ENCODE measurements around the gene TUBGCP6. TPM values are rescaled to one million over a fixed set of nuclear protein-coding genes. Genes with fewer than 3 reads are reported as not detected.

The TUBGCP6 gene
- total RNA-seq, 1 donor from 2014 or later = 18.2 TPM

DNA sequence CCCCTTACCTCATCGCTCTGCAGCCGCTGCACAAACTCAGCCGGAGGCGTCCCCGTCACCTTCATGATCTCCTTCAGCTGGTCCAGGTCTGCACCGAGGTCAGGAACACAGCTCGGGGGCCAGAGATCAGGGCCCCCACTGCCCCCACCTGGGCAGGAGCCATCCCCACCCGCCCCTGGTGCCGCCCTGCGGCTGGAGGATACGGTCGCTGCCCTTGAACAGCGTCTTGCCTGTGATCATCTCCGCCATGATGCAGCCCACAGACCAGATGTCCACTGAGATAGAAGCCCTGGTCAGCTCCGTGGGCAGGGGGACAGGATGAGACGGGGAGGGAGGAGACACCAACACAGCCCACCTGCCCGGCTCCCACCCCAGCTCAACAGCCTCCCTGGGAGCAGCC, 10.8 kb upstream of the TUBGCP6 start:
- TF ChIP-seq, protein P1, sequence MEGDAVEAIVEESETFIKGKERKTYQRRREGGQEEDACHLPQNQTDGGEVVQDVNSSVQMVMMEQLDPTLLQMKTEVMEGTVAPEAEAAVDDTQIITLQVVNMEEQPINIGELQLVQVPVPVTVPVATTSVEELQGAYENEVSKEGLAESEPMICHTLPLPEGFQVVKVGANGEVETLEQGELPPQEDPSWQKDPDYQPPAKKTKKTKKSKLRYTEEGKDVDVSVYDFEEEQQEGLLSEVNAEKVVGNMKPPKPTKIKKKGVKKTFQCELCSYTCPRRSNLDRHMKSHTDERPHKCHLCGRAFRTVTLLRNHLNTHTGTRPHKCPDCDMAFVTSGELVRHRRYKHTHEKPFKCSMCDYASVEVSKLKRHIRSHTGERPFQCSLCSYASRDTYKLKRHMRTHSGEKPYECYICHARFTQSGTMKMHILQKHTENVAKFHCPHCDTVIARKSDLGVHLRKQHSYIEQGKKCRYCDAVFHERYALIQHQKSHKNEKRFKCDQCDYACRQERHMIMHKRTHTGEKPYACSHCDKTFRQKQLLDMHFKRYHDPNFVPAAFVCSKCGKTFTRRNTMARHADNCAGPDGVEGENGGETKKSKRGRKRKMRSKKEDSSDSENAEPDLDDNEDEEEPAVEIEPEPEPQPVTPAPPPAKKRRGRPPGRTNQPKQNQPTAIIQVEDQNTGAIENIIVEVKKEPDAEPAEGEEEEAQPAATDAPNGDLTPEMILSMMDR (IDR thresholded peaks at IDR 0.05; ENCODE audit: insufficient read depth, low read length, severe bottlenecking) = no peak
- peaks cover 5% of the 10 kb centered on the region for H3K36me3 ChIP-seq (ENCODE audit: control insufficient read depth, insufficient read depth, low read length)
- no peak for DNase-seq (ENCODE audit: low read depth)
- no peaks in the 10 kb centered on the region for H3K27me3 ChIP-seq (ENCODE audit: control insufficient read depth, insufficient read depth, low read length)
- no peak overlapping the region for H3K4me3 ChIP-seq (ENCODE audit: low read depth, low read length)
- no peak for FAIRE-seq

DNA sequence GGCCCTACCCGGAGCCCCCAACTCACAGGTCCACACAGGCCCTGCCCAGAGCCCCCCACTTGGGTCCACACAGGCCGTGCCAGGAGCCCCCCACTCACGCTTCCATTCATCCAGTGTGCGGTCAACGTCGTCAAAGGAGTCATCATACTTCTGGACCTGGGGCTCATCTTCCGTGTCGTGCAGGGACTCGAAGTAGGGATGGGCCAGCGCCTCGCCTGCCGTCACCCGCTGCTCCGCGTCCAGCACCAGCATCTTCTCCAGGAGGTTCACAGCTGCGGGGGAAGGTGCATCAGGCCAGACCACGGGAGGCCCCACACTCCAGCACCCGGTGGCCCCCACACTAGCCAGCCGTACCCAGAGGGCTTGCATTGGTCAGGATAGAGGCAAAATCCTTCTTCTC, 10.3 kb upstream of the TUBGCP6 start:
- FAIRE-seq (no peak), DNase-seq (ENCODE audit: low read depth) (no peak)
- no peaks in the 10 kb centered on the region for H3K27me3 ChIP-seq (ENCODE audit: control insufficient read depth, insufficient read depth, low read length)
- TF ChIP-seq, protein P1 (IDR thresholded peaks at IDR 0.05; ENCODE audit: insufficient read depth, low read length, severe bottlenecking) = no peak
- peaks cover 6% of the 10 kb centered on the region for H3K36me3 ChIP-seq (ENCODE audit: control insufficient read depth, insufficient read depth, low read length)
- no peak overlapping the region for H3K4me3 ChIP-seq (ENCODE audit: low read depth, low read length)

DNA sequence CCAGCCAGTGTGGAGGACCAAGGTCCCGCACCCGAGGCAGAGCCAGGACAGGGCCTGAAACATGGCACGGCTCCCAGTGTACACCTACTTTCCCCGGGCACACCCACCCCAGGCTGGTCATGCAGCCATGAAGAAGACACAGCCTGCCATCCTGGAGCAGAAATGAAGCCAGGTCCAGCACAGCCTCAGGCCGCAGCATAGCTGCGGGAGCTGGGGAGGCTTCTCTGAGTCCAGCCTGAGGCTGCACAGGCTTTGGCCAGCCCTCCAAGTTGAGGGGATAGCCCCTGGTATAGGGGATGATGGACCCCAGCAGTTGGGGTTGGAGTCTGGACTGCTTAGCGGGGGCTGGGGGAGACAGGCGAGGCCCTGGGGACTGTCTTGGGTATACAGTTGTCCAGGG, 9.1 kb upstream of the TUBGCP6 start:
- FAIRE-seq (no peak), DNase-seq (ENCODE audit: low read depth) (no peak)
- H3K4me3 ChIP-seq (ENCODE audit: low read depth, low read length) = no peak overlapping the region
- no peaks in the 10 kb centered on the region for H3K27me3 ChIP-seq (ENCODE audit: control insufficient read depth, insufficient read depth, low read length)
- peaks cover 14% of the 10 kb centered on the region for H3K36me3 ChIP-seq (ENCODE audit: control insufficient read depth, insufficient read depth, low read length)
- TF ChIP-seq, protein P1 (IDR thresholded peaks at IDR 0.05; ENCODE audit: insufficient read depth, low read length, severe bottlenecking) = no peak

DNA sequence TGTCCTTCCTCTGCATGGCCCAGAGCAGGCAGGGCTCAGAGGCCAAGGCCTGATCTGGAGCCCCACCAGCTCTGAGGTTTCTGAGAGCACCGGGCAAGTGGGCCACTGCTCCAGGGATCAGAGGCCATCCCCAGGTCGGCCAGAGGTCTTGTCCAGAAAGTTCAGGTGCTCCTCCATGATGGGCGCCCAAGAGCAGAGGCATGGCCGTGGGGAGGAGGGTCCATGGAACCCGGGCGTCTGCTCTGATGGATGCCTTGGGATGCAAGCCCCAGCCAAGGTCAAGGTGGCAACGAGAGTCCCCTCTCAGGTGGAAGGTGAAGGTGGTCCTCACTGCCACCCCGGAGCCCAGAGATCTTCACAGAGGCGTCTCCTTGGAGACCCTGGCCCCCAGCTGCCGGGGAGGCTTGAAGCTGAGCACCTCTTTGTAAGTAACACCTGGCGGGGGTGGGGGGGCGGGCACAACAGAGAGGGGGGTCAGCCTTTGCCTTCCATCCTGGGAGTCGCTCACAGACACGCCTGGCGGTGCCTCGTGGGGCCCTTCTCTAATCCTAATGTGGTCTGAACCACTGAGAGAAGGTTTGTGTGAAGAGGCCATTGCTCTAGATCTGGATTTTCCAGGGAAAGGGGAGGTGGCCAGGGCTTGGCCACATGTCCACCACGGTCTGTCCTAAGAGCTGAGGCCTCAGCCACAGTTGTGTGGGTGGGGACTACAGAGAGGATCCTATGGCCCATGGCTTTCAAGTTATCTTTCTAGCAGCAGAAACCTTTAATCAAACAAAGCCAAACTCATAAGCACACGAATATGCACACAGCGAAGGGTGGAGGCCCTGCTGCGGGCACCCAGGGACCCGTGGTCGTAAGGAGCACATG, 8.5 kb upstream of the TUBGCP6 start:
- FAIRE-seq = peak; percentile 76
- TF ChIP-seq, protein P1 (IDR thresholded peaks at IDR 0.05; ENCODE audit: insufficient read depth, low read length, severe bottlenecking) = no peak
- Histone ChIP-seq H3K36me3 (ENCODE audit: control insufficient read depth, insufficient read depth, low read length) (peaks cover 15% of the 10 kb centered on the region), H3K4me3 (ENCODE audit: low read depth, low read length) (no peak overlapping the region), H3K27me3 (ENCODE audit: control insufficient read depth, insufficient read depth, low read length) (no peaks in the 10 kb centered on the region)
- DNase-seq (ENCODE audit: low read depth) = no peak

DNA sequence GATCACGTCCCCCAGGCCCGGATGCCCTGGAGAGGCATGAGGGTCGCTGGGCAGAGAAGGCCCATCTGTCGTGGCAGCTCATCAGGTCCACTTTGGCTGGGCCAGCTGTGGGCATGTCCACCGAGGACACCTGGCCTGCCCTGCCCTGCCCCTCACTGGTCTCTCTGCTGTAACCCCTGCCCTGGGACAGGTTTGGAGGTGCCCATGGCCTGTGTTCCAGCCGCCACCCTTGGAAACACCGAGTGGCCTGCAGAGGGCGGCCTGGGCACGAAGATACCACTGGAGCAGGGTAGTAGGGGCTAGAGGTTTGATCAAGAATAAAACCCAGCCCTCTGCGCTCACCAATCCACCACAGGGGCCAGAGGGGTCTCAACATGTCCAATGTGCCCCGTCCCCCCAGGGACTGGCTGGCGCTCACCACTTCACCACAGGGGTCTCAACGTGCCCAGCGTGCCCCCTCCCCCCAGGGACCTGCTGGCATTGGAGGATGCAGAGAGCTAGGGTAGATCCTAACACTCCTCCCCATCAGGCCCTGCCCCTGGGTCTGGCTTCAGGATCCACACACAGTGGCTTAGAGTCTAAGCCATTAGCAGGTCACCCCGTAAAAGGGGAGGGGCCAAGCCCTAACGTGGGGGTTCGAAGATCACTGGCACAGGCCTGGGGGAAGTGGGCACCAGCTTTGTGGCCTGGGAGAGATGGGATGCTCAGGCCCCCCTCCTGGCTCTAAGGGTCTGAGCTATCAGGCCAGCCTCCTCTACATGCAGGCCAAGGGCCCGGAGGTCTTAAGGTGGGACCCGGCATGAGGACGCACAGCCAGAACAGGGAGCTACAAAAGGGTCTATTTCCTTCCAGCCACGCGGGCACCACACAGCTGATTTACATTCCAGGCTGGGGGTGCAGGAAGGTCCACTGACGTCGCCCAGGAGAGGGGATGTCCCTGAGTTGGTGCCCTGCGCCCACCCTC, 7.5 kb upstream of the TUBGCP6 start:
- H3K36me3 ChIP-seq (ENCODE audit: control insufficient read depth, insufficient read depth, low read length) = peaks cover 19% of the 10 kb centered on the region
- no peaks in the 10 kb centered on the region for H3K27me3 ChIP-seq (ENCODE audit: control insufficient read depth, insufficient read depth, low read length)
- TF ChIP-seq, protein P1 (IDR thresholded peaks at IDR 0.05; ENCODE audit: insufficient read depth, low read length, severe bottlenecking) = peak; percentile 81
- H3K4me3 ChIP-seq (ENCODE audit: low read depth, low read length) = no peak overlapping the region
- DNase-seq (ENCODE audit: low read depth) = peak; percentile 49
- no peak for FAIRE-seq
